ENCODE data around the gene IVD. TPM values are rescaled to one million over a fixed set of nuclear protein-coding genes. Genes with fewer than 3 reads are reported as not detected.

The IVD gene
- total and polyA plus RNA-seq, 2 of the 4 experiments (the other 2 are of a cell fraction) = 31.7 to 41.1 TPM

DNA sequence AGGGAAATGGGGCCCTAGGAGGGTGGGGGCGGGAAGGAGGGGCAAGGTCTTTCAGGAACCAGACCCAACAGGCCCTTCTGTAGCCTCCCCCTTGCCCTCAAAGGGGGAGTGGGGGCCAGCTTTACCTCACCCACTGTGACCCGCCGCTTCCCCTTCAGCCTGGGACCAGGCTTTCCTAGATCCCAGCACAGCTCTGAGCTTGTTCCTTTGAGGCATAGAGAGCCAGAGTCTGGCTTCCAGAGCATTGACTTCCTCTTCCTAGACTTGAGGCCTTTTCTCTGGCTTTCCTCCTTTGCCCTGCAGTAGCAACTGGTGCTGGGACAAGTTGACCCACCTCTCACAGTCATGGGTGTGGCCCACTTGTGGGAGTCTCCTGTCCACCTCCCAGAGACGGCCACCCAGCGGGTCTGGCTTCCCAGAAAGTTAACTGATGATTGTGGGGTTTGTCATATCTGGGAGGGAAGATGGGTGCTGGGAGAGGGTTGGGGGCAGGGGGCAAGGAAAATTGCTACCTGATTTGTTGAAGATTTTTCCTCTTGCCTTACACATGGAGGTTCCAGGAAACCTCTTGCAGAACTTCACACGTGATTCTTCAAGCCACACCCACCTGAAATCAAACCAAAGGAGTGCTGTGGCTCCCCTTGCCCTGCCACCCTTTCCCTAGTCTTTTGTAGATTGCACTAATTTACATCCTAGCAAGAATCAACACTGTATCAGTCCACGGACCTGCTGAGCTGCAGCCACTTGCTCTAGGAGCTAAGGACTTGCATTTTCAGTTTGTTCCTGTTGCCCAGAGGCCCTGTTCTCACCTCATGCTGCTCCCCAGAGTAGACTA is 61.0 kb downstream of the IVD start (continued):
- TF ChIP-seq, protein P1, sequence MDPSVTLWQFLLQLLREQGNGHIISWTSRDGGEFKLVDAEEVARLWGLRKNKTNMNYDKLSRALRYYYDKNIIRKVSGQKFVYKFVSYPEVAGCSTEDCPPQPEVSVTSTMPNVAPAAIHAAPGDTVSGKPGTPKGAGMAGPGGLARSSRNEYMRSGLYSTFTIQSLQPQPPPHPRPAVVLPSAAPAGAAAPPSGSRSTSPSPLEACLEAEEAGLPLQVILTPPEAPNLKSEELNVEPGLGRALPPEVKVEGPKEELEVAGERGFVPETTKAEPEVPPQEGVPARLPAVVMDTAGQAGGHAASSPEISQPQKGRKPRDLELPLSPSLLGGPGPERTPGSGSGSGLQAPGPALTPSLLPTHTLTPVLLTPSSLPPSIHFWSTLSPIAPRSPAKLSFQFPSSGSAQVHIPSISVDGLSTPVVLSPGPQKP (IDR thresholded peaks at IDR 0.05; ENCODE audit: borderline replicate concordance, low read depth, low read length) = no peak

DNA sequence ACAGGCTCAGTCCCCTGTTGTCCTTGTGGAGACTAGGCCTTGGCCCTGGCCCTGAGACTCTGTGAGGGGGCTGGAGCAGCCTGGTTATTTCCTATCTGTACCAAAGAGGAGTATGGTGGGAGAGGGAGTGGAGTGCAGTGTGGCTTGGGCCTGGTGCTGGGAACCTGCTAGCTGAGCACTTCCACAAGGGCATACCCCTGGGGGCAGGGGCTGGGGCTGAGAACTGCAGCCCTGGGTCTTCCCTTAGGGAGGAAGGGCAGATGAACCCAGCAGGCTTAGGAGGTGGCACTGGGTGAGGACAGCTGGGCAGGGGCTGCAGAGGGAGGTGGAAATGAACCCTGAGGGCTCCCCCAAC is 61.6 kb downstream of the IVD start:
- Histone ChIP-seq H2AK9ac (replicated peaks; ENCODE audit: low read depth, low read length, poor library complexity) (no peak overlapping the region), H2BK15ac (ENCODE audit: low read depth, low read length) (no peak overlapping the region), H3K9me3 (ENCODE audit: control insufficient read depth, insufficient read depth, low read length) (no peaks in the 10 kb centered on the region), H2AFZ (replicated peaks; ENCODE audit: low read length, poor library complexity) (no peak overlapping the region), H3K27ac (ENCODE audit: insufficient read depth, low read length) (no peak overlapping the region), H3K36me3 (ENCODE audit: control insufficient read depth, insufficient read depth, low read length) (peaks cover 40% of the 10 kb centered on the region), H2BK120ac (ENCODE audit: low read depth, low read length) (no peak overlapping the region), H2BK5ac (ENCODE audit: low read depth, low read length, poor library complexity, severe bottlenecking) (no peak overlapping the region), H3K9ac (ENCODE audit: low read depth, low read length) (no peak overlapping the region), H2BK20ac (ENCODE audit: low read depth, low read length) (no peak overlapping the region), H4K91ac (ENCODE audit: insufficient read depth, low read depth, low read length) (no peak overlapping the region), H4K20me1 (ENCODE audit: insufficient read depth, low read length) (peaks cover 14% of the 10 kb centered on the region; the same call in 1 of the 2 replicates), H3K27me3 (ENCODE audit: control insufficient read depth, insufficient read depth, low read length) (no peaks in the 10 kb centered on the region), H3K4me3 (ENCODE audit: insufficient read depth, low read depth, low read length) (no peak overlapping the region), H2AK5ac (ENCODE audit: low read depth, low read length) (no peak overlapping the region), H3K4ac (ENCODE audit: low read depth, low read length) (no peak overlapping the region), H3K56ac (ENCODE audit: extremely low read depth, insufficient read depth, low read length) (no peak overlapping the region), H3K4me2 (ENCODE audit: low read depth, low read length) (no peak overlapping the region), H4K5ac (ENCODE audit: low read depth, low read length) (no peak overlapping the region), H3K79me1 (ENCODE audit: low read depth in 1 of 2, low read length in 2 of 2) (peaks cover 0 to 23% of the 10 kb centered on the region in 2 experiments; a peak in 2 of 4 replicates), H3K4me1 (ENCODE audit: control insufficient read depth, insufficient read depth, low read length) (peaks cover 12% of the 10 kb centered on the region), H3K18ac (ENCODE audit: low read depth, low read length) (no peak overlapping the region), H4K8ac (ENCODE audit: low read depth in 2 of 2, low read length in 2 of 2) (no peak overlapping the region), H3K23ac (ENCODE audit: low read depth, low read length) (no peak overlapping the region), H3K14ac (replicated peaks; ENCODE audit: low read depth, low read length) (no peak overlapping the region), H3K9me1 (ENCODE audit: insufficient read depth, low read length) (peaks cover 11% of the 10 kb centered on the region)
- CTCF ChIA-PET = no interaction called here
- no TSS peak for BruUV-seq (replicated peaks)
- intact Hi-C loops (cut with micrococcal nuclease) = no loop called here
- DNase-seq (no peak), ATAC-seq (ENCODE audit: low read depth) (no peak)
- TF ChIP-seq MAZ (IDR thresholded peaks at IDR 0.05; ENCODE audit: borderline replicate concordance, low read depth, low read length) = no peak
- TF ChIP-seq, protein P1 (IDR thresholded peaks at IDR 0.05; ENCODE audit: borderline replicate concordance, low read depth, low read length) = no peak
- POLR2A ChIA-PET (ENCODE audit: unreplicated experiment) = no interaction called here
- in situ Hi-C loops (cut with MboI; ENCODE audit: low sequenced_read_pairs) = no loop called here
- dilution Hi-C loops (cut with HindIII; ENCODE audit: low sequenced_read_pairs, unreplicated experiment) = no loop called here

Data from IMR-90 (cell line).